ENCODE results near the gene NOL7. TPM values are rescaled to one million over a fixed set of nuclear protein-coding genes. Genes with fewer than 3 reads are reported as not detected.

The NOL7 gene
- total RNA-seq, 6 donors from 2014 or later: 47.0 to 102 (median 84.7) TPM

DNA sequence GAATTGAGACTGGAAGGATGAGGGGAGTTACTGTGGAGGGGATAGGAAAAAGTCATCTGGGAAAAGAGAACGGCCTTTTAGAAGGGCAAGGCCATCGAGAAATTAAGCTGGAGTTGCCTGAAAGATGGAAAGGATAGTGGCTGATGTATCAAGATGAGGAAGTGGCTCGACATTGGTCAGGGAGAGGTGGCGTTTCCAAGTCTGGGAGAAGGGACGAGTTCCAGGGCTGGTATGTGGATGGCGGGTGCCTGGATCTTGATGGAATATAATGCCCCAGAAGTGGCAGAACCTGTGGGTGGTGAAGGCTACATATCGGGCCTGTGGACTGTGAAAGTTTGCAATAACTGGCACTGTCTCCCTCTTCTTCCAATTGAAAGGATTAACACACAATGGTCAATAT is 42.9 kb upstream of the NOL7 start:
- H3K4me3 ChIP-seq: no peak overlapping the region
- ATAC-seq (ENCODE audit: low FRiP score in 2 of 2) (no peak), DNase-seq (no peak)
- H3K27me3 ChIP-seq: no peaks in the 10 kb centered on the region
- 85 to 91% methylated on average over 7 of the region's 7 CpGs for WGBS, 2 donors
- no peaks in the 10 kb centered on the region for H3K9me3 ChIP-seq
- H3K36me3 ChIP-seq: no peaks in the 10 kb centered on the region
- TF ChIP-seq POLR2A (IDR thresholded peaks at IDR 0.05) (no peak), EP300 (IDR thresholded peaks at IDR 0.05) (no peak), POLR2AphosphoS5 (IDR thresholded peaks at IDR 0.05) (no peak)
- TF ChIP-seq, protein P1, sequence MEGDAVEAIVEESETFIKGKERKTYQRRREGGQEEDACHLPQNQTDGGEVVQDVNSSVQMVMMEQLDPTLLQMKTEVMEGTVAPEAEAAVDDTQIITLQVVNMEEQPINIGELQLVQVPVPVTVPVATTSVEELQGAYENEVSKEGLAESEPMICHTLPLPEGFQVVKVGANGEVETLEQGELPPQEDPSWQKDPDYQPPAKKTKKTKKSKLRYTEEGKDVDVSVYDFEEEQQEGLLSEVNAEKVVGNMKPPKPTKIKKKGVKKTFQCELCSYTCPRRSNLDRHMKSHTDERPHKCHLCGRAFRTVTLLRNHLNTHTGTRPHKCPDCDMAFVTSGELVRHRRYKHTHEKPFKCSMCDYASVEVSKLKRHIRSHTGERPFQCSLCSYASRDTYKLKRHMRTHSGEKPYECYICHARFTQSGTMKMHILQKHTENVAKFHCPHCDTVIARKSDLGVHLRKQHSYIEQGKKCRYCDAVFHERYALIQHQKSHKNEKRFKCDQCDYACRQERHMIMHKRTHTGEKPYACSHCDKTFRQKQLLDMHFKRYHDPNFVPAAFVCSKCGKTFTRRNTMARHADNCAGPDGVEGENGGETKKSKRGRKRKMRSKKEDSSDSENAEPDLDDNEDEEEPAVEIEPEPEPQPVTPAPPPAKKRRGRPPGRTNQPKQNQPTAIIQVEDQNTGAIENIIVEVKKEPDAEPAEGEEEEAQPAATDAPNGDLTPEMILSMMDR (IDR thresholded peaks at IDR 0.05): no peak
- H3K27ac ChIP-seq: no peak overlapping the region
- peaks cover 8 to 18% (median 15%) of the 10 kb centered on the region in 4 donors for H3K4me1 ChIP-seq

DNA sequence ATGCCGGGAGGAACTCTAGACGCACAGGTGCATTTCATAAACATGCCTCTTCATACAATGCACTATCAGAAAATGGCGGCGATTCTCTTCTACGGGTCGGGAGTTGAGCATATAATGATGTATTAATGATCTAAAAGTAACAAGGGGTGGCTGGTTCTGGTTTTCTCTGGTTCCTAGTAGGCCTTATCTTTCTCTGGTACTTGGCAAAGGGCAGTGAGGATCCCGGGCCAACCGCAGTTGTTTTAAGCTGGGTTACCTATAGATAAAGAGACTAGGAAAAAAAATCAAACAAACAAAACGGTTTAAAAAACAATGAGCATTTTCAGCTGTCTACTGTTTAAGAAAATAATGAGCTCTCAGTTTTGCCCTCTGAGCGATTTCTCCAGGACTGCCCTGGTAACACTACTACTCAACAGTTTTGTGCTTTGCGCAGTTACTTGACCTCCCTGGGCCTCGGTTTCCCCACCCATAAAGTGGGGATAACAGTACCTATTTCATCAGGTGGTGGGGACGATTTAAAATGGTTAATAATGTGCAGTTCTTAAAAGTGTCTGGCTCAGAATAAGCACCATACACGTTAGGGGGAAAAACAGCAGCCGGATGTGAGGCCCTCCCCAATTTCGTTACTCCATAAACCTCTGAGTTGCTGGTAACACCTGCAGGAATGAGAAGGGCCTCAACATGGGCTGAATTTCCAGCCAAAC is 42.0 kb upstream of the NOL7 start:
- WGBS, 2 donors: 81 to 83% methylated on average over 16 of the region's 16 CpGs
- Histone ChIP-seq H3K9me3 (no peaks in the 10 kb centered on the region), H3K27me3 (no peaks in the 10 kb centered on the region), H3K4me1 (peaks cover 8 to 18% (median 15%) of the 10 kb centered on the region in 4 donors), H3K4me3 (peak overlapping the region in 3 of 4 donors; percentile 75 to 89 (median 86)), H3K36me3 (no peaks in the 10 kb centered on the region), H3K27ac (peak overlapping the region; percentile 93 to 99 (median 99))
- ATAC-seq (ENCODE audit: low FRiP score in 2 of 2) (no peak), DNase-seq (no peak)
- TF ChIP-seq POLR2A (IDR thresholded peaks at IDR 0.05): no peak
- no peak for TF ChIP-seq EP300 (IDR thresholded peaks at IDR 0.05)
- TF ChIP-seq, protein P1 (IDR thresholded peaks at IDR 0.05): no peak
- TF ChIP-seq POLR2AphosphoS5 (IDR thresholded peaks at IDR 0.05): no peak

DNA sequence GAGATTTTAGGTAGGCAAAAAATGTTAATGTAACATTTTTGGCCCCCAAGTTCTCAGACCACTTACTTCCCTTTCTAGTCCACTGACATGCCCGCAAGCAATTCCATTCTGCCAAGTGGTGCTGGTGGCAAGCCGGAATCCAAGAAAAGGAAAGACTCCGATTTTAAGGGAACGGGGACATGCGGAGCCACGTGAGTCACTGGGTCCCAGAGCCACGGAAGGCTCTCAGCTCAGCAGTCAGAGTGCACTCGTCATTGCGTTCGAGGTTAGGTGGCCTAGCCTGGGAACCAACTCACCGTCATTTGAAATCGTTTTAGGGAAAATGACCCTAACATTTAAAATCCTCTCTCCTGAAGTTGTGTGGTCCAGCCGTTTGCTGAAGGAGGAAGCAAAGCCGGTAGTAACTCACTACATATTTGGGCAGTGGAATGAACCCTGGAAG is 41.4 kb upstream of the NOL7 start:
- Histone ChIP-seq H3K9me3 (no peaks in the 10 kb centered on the region), H3K27me3 (no peaks in the 10 kb centered on the region), H3K4me1 (peaks cover 8 to 18% (median 15%) of the 10 kb centered on the region in 4 donors), H3K4me3 (peak overlapping the region; percentile 75 to 91 (median 88)), H3K27ac (peak overlapping the region; percentile 93 to 99 (median 99)), H3K36me3 (no peaks in the 10 kb centered on the region)
- TF ChIP-seq, protein P1 (IDR thresholded peaks at IDR 0.05): no peak
- peak in 1 of 2 donors; percentile 27 for TF ChIP-seq POLR2AphosphoS5 (IDR thresholded peaks at IDR 0.05)
- TF ChIP-seq POLR2A (IDR thresholded peaks at IDR 0.05): no peak
- WGBS, 2 donors: 3 to 9% methylated on average over 12 of the region's 14 CpGs
- DNase-seq (peak in 1 of 2 donors; percentile 61), ATAC-seq (ENCODE audit: low FRiP score in 2 of 2) (no peak)

DNA sequence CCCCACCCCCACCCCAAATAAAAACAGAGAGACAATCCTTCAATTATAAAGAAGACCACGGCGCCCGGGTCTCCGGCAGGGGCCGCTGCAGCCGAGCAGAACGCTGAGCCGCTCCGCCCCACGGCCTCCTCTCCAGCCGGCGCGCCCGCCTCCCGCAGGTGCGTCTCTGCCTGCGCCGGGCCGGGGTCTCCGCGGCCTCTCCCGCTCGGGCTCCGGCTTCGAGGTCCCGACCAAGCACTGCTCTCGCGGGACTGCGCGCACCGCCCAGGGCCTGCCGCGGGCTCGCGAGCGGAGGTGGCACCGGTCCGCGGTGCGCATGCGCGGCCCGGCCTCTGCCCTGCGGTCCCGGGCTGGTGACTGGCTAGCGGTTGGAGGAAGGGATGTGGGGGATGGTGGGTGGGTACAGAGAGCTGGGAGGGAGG is 41.0 kb upstream of the NOL7 start:
- Histone ChIP-seq H3K4me3 (peak overlapping the region; percentile 75 to 91 (median 88)), H3K4me1 (peaks cover 8 to 18% (median 15%) of the 10 kb centered on the region in 4 donors), H3K36me3 (no peaks in the 10 kb centered on the region), H3K27me3 (no peaks in the 10 kb centered on the region), H3K9me3 (no peaks in the 10 kb centered on the region), H3K27ac (peak overlapping the region; percentile 93 to 99 (median 99))
- ATAC-seq (ENCODE audit: low FRiP score in 2 of 2): peak; percentile 96 to 98
- TF ChIP-seq EP300 (IDR thresholded peaks at IDR 0.05) (no peak), POLR2A (IDR thresholded peaks at IDR 0.05) (peak in 1 of 4 donors; percentile 91), POLR2AphosphoS5 (IDR thresholded peaks at IDR 0.05) (no peak)
- TF ChIP-seq, protein P1 (IDR thresholded peaks at IDR 0.05): peak; percentile 45 to 73 (median 54)
- peak; percentile 95 to 98 for DNase-seq
- WGBS, 2 donors: 0% methylated on average over 1 to 7 of the region's 46 CpGs
